ENCODE data around the gene NR2F2. TPM values are rescaled to one million over a fixed set of nuclear protein-coding genes. Genes with fewer than 3 reads are reported as not detected.

Gene NR2F2
- total RNA-seq, 4 donors from 2014 or later, result 3.9 to 14.0 (median 6.5) TPM

GRCh38 chr15:96338766-96339618 lies 8.5 kb downstream of the NR2F2 start:
- DNase-seq (ENCODE audit: low spot score in 2 of 2), result no peak
- no peak overlapping the region for H3K4me3 ChIP-seq (ENCODE audit: low read depth, poor library complexity, severe bottlenecking)
- TF ChIP-seq, protein P1, sequence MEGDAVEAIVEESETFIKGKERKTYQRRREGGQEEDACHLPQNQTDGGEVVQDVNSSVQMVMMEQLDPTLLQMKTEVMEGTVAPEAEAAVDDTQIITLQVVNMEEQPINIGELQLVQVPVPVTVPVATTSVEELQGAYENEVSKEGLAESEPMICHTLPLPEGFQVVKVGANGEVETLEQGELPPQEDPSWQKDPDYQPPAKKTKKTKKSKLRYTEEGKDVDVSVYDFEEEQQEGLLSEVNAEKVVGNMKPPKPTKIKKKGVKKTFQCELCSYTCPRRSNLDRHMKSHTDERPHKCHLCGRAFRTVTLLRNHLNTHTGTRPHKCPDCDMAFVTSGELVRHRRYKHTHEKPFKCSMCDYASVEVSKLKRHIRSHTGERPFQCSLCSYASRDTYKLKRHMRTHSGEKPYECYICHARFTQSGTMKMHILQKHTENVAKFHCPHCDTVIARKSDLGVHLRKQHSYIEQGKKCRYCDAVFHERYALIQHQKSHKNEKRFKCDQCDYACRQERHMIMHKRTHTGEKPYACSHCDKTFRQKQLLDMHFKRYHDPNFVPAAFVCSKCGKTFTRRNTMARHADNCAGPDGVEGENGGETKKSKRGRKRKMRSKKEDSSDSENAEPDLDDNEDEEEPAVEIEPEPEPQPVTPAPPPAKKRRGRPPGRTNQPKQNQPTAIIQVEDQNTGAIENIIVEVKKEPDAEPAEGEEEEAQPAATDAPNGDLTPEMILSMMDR (IDR thresholded peaks at IDR 0.05), result no peak
- TF ChIP-seq POLR2A (IDR thresholded peaks at IDR 0.05), result no peak
- WGBS, 2 donors, result 46 to 47% methylated on average over 7 of the region's 7 CpGs
- intact Hi-C loops (cut with DNase I; ENCODE audit: low total_unique reads), result no loop called here

- no peak for DNase-seq (ENCODE audit: low spot score in 2 of 2)
- no peak overlapping the region for H3K4me3 ChIP-seq (ENCODE audit: low read depth, poor library complexity, severe bottlenecking)
- 15 to 20% methylated on average over 8 of the region's 8 CpGs for WGBS, 2 donors
- TF ChIP-seq, protein P1 (IDR thresholded peaks at IDR 0.05), result no peak
- no peak for TF ChIP-seq POLR2A (IDR thresholded peaks at IDR 0.05)
- intact Hi-C loops (cut with DNase I; ENCODE audit: low total_unique reads), result no loop called here
These were observed 9.3 kb downstream of the NR2F2 start for GRCh38 chr15:96339619-96340347.

DNA sequence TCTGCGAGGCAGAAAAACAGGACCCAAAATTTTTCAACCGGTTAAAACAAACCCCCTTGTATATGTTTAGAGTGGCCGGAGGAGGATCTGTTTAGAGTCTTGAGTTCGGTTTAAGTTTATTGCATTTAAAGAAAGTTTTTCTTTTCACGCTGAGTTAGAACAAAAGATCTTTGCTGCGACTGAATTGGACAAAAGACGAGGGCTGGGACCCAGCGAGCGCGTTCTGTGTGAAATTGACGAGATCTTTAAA lies 9.8 kb downstream of the NR2F2 start:
- TF ChIP-seq, protein P1 (IDR thresholded peaks at IDR 0.05), result no peak
- no peak for TF ChIP-seq POLR2A (IDR thresholded peaks at IDR 0.05)
- H3K4me3 ChIP-seq (ENCODE audit: low read depth, poor library complexity, severe bottlenecking), result no peak overlapping the region
- 1% methylated on average over 11 of the region's 11 CpGs for WGBS, 2 donors
- intact Hi-C loops (cut with DNase I; ENCODE audit: low total_unique reads), result no loop called here
- no peak for DNase-seq (ENCODE audit: low spot score in 2 of 2)

- TF ChIP-seq, protein P1 (IDR thresholded peaks at IDR 0.05), result no peak
- no peak for TF ChIP-seq POLR2A (IDR thresholded peaks at IDR 0.05)
- peak overlapping the region; percentile 62 for H3K4me3 ChIP-seq (ENCODE audit: low read depth, poor library complexity, severe bottlenecking)
- DNase-seq (ENCODE audit: low spot score in 2 of 2), result peak in 1 of 2 donors; percentile 86
- 1% methylated on average over 40 to 49 of the region's 63 CpGs for WGBS, 2 donors
- intact Hi-C loops (cut with DNase I; ENCODE audit: low total_unique reads), result no loop called here
These were observed 10.4 kb downstream of the NR2F2 start for GRCh38 chr15:96340598-96341512.

GRCh38 chr15:96341513-96342405 lies 11.3 kb downstream of the NR2F2 start:
- WGBS, 2 donors, result 64 to 68% methylated on average over 40 to 41 of the region's 41 CpGs
- intact Hi-C loops (cut with DNase I; ENCODE audit: low total_unique reads), result no loop called here
- no peak overlapping the region for H3K4me3 ChIP-seq (ENCODE audit: low read depth, poor library complexity, severe bottlenecking)
- TF ChIP-seq, protein P1 (IDR thresholded peaks at IDR 0.05), result no peak
- no peak for TF ChIP-seq POLR2A (IDR thresholded peaks at IDR 0.05)
- peak in 1 of 2 donors; percentile 85 for DNase-seq (ENCODE audit: low spot score in 2 of 2)

Measured in lower leg skin (tissue), 4 donors.